GM12878 (cell line): ENCODE measurements around the gene ATP2A1. TPM values are rescaled to one million over a fixed set of nuclear protein-coding genes. Genes with fewer than 3 reads are reported as not detected.

Experiments
- CBX5 ChIP-seq: sonication (generic); IDR thresholded peaks from 2 replicates; pipeline ENCODE4 v1.6.1; 2016; ENCODE audit warnings: low read depth, moderate library complexity, mild to moderate bottlenecking, inconsistent platforms
- KAT2A ChIP-seq: conservative IDR thresholded peaks from 2 replicates; pipeline ENCODE4 v1.6.1; 2011; ENCODE audit warnings: low read depth, low read length; ENCODE audit not compliant: control insufficient read depth
- NFIC ChIP-seq: IDR thresholded peaks from 2 replicates; pipeline ENCODE4 v1.6.1; 2012; ENCODE audit warnings: low read depth, mild to moderate bottlenecking, inconsistent platforms, low read length, moderate library complexity
- NFYA ChIP-seq: IDR thresholded peaks from 2 replicates; pipeline ENCODE4 v1.6.1; 2011; ENCODE audit warnings: low read depth, mild to moderate bottlenecking, low read length, improper control_type of control experiment, borderline replicate concordance
- RUNX3 ChIP-seq: IDR thresholded peaks from 2 replicates; pipeline ENCODE4 v1.6.1; 2012; ENCODE audit warnings: low read length, inconsistent platforms
- SIN3A ChIP-seq: IDR thresholded peaks from 2 replicates; pipeline ENCODE4 v1.6.1; 2012; ENCODE audit warnings: low read depth, low read length, improper control_type of control experiment
- TCF7 ChIP-seq: IDR thresholded peaks from 2 replicates; pipeline ENCODE4 v1.6.1; 2014; ENCODE audit warnings: antibody characterized with exemption, borderline replicate concordance
- USF2 ChIP-seq: IDR thresholded peaks from 2 replicates; pipeline ENCODE4 v1.6.1; 2011; ENCODE audit warnings: low read depth, low read length, improper control_type of control experiment, borderline replicate concordance
- polyA plus RNA-seq, 11 experiments: library from polyadenylated mRNA; depleted of rRNA in 4 of 11; unstranded in 6 of 11; stranded (reverse) in 5 of 11; fragments of >200 nt; fragmentation: Nextera tagmentation in 4 of 11; fragmentation: Illumina TruSeq in 1 of 11; extraction: Ambion mirVana in 4 of 11; extraction: Trizol in 1 of 11; gene quantifications; 1 replicate in 1 of 11; 2 replicates in 10 of 11; pipeline versions ENCODE4 v1.2.1 to v1.2.3, GENCODE V29; 2011 to 2016; ENCODE audit warnings: inconsistent platforms in 2 of 11, missing spikeins in 2 of 11, low read depth in 1 of 11
- total RNA-seq, 4 experiments: library from RNA; depleted of rRNA in 3 of 4; stranded (reverse); fragments of >200 nt in 3 of 4; fragmentation: Illumina TruSeq in 1 of 4; extraction: Trizol in 1 of 4; gene quantifications; 2 replicates each; pipeline versions ENCODE4 v1.2.1 to v1.2.3, GENCODE V29; 2013 to 2021
- TF ChIP-seq, protein P1 (sequence below): fragments of 450-650 bp; IDR thresholded peaks from 2 replicates; pipeline ENCODE4 v1.6.1; 2017; ENCODE audit warnings: borderline replicate concordance

The ATP2A1 gene
- total and polyA plus RNA-seq, 10 of the 15 experiments (the other 5 are each of a cell fraction or from before 2014, with no cell fraction given): 0.13 to 1.7 (median 0.88) TPM

- TF ChIP-seq TCF7 (0 out of 2 replicates have a peak, but pooled peaks have one; percentile 17), RUNX3 (peak; percentile 81), KAT2A (no peak), CBX5 (no peak), USF2 (no peak), NFIC (no peak), SIN3A (peak; percentile 78), NFYA (no peak)
- TF ChIP-seq, protein P1, sequence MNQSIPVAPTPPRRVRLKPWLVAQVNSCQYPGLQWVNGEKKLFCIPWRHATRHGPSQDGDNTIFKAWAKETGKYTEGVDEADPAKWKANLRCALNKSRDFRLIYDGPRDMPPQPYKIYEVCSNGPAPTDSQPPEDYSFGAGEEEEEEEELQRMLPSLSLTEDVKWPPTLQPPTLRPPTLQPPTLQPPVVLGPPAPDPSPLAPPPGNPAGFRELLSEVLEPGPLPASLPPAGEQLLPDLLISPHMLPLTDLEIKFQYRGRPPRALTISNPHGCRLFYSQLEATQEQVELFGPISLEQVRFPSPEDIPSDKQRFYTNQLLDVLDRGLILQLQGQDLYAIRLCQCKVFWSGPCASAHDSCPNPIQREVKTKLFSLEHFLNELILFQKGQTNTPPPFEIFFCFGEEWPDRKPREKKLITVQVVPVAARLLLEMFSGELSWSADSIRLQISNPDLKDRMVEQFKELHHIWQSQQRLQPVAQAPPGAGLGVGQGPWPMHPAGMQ: no peak
Observed at GRCh38 chr16:28846080-28846932, 32.0 kb upstream of the ATP2A1 start, which contains the start of gene TUFM (continued).
